GM21825 (cell line): Measurements from ENCODE around the gene MRGPRF.

ENCODE experiments used
- ATAC-seq: cut with Tn5 transposase; IDR thresholded peaks from one replicate; pipeline ENCODE4 v1.9.1; 2021; ENCODE audit warnings: mild to moderate bottlenecking, moderate library complexity; ENCODE audit not compliant: unreplicated experiment

The MRGPRF gene

GRCh38 chr11:69027704-69028372 lies 14.8 kb upstream of the MRGPRF start:
- no peak for ATAC-seq

DNA sequence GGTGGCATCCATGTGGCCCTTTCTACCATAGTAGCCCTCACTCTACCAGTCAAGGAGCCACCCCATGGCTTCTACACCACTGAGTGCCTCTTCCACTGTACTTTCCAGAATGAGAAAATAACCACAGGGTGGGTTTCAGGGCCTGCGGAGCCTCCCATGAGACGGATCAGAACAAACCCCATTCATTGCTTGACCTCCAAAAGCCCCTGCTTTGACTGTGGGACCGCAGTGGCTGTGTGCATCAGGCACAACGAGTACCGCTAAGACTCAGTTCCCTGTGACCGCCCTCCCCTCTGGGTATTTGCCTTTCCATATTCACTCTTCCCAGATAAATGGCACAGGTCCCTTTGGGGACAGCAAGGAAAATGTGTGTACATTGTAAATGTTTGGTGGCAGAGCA lies 11.5 kb upstream of the MRGPRF start:
- ATAC-seq, result no peak

DNA sequence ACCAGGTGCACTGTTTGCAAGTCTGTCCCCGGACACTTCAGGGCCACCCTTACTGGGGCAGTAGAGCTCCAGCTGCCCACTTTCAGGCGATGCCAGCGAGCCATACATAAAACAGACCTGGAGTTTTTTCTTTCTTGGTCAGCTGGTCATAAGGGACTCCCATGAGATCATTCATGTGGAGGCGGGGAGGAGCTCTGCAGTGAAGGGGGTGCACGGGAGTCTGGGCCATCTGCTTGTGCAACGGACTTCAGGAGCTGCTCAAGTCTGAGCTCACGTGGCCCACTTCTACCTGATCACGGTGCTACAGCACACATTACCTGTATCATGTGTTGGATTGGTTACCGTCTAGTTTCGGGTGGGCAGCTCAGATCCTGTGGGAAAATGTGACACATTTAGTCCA lies 9.2 kb upstream of the MRGPRF start:
- no peak for ATAC-seq

DNA sequence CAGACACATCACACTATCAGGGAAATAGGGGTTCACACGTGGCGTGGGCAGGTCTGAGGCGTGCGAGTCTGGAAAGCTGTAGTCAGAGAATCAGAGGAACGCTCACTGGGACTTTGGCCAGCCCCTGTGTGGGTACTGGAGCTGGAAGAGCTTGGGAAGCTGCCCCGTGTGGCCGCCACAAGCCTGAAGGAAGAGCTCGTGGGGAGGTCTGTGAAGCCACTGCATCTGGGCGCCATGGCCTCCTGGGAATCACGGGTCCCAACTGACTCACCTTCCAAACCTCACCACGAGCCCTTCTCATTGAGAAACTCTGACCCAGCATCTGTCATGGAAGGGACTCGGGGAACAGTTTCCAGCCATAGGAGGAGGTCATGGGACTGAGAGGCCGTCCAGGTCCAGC lies 5.9 kb upstream of the MRGPRF start:
- no peak for ATAC-seq

- ATAC-seq, result no peak
Measured at GRCh38 chr11:69017951-69018350, 4.9 kb upstream of the MRGPRF start.

- no peak for ATAC-seq
Measured at GRCh38 chr11:69014898-69015549, 2.0 kb upstream of the MRGPRF start.

DNA sequence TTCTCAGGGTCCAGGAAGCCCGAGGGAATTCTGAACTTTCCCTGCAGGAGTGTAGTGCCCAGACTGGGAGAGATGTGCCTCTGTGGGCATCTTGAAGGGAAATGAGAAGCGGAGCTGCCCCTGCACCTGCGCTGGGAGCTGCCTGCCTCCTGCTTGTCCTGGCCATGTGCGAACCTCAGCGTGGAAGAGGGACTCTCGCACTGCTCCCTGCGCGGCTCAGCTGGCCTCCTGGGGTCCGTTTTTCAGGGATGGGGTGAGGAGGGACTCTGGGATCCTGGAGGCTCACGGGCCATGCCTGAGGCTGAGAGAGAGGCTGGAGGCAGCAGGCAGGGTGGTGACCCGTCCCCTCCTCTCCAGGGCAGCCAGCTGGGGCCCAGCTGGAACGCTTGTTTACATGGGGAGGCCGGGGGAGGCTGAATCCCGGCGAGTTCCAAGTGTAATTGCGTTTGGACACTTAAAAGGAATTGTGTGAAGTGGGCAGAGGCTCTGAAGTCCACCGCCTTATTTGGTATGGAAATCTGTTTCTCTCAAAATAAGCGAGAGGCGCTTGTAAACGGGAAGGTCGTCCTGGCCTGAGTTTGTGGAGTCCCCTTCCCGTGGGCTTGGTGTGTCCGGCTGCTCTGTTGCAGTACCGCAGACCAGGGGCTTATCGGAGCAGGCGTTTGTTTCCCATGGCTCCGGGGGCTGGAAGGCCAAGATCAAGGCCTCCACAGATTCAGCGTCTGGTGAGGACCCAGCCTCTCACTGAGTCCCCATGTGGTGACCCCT lies 1.2 kb upstream of the MRGPRF start:
- no peak for ATAC-seq

- ATAC-seq, result no peak
Measured at GRCh38 chr11:69012092-69013008, 696 bp downstream of the MRGPRF start.

- ATAC-seq, result no peak
Measured at GRCh38 chr11:69011624-69012091, 1.4 kb downstream of the MRGPRF start.

GRCh38 chr11:69010964-69011623 lies 2.0 kb downstream of the MRGPRF start:
- no peak for ATAC-seq

DNA sequence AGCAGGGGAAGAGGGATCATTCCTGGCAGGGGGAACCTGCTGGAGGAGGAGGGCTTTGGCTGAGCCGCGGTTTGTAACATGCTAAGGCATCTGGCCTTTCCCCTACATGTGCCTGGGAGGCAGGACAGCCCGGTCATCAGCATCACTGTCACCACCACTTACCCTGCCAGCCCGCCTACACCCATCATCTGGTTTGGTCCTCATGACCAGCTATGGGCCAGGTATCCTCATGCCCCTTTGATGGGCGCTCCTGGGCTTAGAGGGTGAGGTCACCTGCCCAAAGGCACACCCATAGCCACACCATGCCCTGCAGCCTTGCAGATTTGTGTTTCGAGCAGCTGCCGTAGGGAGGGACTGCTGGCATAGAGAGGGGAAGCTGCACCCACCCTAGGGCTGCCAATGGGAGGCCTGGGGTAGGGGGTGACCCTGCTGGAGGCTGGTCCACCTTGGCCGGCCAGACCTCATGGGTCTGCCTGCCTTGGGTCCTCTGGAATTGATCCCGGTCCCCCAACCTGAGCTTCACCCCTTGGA lies 2.6 kb downstream of the MRGPRF start:
- ATAC-seq, result no peak

DNA sequence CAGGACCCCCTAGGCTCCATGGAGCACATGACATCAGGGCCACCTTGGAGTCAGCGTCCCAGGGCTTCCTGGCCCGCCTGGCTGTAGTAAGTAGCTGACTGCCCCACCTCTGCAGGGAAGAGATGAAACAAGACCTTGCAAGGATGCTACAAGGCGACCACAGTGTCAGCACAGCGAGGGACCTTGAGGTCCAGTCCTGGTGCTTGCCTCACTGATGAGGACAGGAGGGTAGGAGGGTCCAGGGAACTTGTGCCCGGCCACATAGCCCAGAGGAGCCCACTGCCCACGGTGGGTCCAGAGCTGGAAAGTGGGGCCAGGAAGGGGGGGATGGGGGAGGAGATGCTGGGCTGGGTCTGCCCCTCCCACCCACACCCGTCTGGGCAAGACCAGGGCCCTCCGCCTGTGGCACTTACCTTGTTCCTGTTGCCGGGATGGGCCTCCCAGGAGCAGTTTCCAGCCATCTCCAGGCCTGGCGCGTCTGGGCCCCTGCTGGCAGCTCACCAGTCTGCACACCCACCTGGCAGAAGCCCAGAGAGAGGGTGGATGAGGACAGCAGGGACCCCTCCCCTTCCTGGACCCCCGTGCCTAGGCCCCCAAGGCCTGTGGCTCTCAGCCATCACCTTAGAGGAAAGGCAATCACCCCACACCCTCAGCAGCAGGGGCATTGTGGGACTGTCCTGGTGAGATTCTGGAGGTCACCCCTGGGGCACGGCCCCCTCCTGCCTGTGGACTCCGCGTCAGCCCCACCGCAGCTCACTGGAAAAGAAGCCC lies 3.4 kb downstream of the MRGPRF start:
- ATAC-seq, result no peak

DNA sequence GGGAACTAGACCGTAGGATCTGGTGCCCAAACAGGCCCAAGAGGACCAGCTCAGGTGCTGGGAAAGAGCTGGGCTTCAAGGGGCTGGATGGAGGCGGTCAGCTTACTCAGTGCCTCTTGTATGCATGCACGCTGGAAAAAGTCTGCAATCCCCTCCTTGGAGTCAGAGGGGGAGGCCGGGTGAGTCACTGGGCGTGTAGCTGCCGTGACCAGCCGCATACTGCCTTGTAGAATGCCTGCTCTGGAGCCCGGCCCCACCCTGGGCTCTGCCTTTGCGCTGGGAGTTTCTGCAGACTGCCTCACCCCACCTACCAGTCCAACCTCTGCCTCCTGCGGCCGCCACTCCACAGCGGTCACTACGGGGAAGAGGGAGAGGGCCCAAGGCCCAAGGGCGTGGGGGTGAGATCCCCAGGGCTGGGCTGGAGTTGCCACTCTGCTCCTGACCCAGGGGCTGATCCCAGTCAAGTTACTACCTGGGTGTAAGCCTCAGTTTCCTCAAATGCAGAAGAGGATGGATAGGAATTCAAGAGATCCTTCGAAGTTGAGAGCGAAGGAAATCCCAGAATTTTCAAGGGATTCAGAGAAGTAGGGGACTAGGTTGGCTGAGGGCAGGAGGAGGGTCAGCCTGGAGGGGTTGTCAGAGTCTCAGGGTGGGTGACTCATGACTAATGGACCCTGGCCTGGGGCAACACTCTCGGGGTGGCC lies 4.2 kb downstream of the MRGPRF start:
- no peak for ATAC-seq

DNA sequence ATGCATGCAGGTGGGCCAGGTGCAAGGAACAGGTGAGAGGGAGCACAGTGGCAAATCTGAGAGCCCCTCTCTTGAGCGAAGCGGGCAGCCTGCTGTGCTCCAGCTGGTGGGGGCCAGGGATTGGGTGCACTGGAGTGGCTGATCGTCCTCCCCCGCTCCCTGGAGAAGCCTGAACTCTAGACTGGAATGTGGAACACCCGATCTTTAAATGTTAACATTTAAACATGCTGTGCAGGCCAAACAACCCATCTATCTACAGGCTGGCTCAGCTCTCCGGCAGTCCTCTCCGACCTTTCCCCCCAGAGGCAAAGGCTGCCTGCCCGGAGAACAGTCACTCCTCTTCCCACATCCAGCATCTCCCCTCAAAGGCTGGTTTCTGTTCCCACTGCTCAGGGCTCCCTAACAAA lies 5.1 kb downstream of the MRGPRF start:
- no peak for ATAC-seq

DNA sequence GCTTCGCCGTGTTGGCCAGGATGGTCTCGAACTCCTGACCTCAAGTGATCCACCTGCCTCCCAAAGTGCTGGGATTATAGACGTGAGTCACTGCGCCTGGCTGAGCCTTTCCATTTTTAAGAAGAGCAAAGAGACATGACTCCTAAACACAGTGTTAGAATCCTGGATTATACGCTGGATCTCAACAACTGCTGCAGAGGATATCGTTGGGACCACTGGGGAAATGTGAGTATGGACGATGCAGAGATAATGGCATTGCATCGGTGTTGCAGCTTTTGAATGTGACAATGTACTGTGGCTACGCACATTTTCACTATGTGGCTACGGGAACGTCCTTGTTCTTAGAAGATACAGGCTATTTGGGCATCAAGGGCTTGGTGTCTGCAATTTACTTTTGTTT lies 6.2 kb downstream of the MRGPRF start:
- ATAC-seq, result no peak

DNA sequence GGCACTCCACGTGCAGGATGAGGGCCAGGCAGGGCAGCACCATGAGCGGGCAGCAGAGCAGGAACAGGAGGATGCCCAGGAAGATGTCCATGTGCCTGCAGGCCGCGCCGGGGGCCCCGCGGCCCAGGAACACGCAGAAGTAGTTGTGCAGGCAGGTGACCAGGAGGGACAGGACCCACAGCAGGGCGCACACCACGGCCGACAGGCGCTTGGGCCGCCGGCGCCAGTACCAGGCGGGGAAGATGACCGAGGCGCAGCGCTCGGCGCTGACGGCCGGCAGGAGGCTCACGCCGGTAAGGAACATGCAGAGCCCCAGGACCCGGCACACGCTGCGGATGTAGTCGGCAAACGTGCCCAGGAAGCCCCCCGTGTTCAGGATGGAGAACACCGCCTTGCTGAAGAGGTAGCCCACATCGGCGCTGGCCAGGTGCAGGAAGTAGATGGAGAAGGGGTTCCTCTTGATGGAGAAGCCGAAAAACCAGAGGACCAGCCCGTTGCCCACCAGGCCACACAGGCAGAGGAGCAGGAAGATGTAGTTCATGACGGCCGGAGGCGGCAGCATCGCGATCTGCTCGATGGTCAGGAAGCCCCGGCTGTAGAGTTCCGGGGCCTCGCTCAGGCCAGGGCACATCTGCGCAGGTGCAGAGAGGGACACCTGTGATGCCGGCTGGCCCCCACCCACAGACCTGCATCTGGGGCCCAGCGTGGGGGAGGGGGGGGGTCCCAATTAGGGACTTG lies 7.2 kb downstream of the MRGPRF start:
- ATAC-seq, result no peak

- ATAC-seq, result no peak
Measured at GRCh38 chr11:69005183-69005630, 7.8 kb downstream of the MRGPRF start.
